ENCODE measurements around the gene DEFB119. TPM values are rescaled to one million over a fixed set of nuclear protein-coding genes. Genes with fewer than 3 reads are reported as not detected.

Gene DEFB119
- total RNA-seq, 1 experiment from 2014 or later, result not detected

GRCh38 chr20:31414381-31414780 lies 24.0 kb upstream of the DEFB119 start:
- ATAC-seq (no peak), DNase-seq (ENCODE audit: low spot score) (no peak)
- POLR2A ChIA-PET, result no interaction called here
- H3K36me3 Mint-ChIP-seq, result peaks cover 57% of the 10 kb centered on the region
- no peaks in the 10 kb centered on the region for H3K4me1 Mint-ChIP-seq
- H3K4me3 Mint-ChIP-seq, result no peak overlapping the region
- H3K9me3 Mint-ChIP-seq, result peaks cover 87% of the 10 kb centered on the region
- CTCF ChIA-PET, result no interaction called here
- H3K27me3 Mint-ChIP-seq (ENCODE audit: low read depth), result peaks cover 16% of the 10 kb centered on the region
- TF ChIP-seq GTF2I (CRISPR knock-in tag; conservative IDR thresholded peaks at IDR 0.05), result no peak
- no peak for TF ChIP-seq ZNF121 (CRISPR knock-in tag; IDR thresholded peaks at IDR 0.05)
- H3K27ac Mint-ChIP-seq, result no peak overlapping the region

DNA sequence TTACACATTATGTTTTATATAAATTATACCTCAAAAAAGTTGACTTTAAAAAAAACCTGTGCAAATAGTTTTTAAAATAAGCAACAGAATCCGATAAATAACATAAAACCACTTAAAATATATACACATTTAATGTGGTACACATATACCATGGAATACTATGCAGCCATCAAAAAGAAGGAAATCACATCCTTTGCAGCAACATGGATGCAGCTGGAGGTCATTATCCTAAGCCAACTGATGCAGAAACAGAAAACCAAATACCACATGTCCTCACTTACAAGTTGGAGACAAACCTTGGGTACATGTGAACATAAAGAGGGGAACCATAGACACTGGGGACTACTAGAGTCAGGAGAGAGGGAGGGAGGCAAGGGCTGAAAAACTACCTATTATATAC lies 19.6 kb upstream of the DEFB119 start:
- ATAC-seq, result no peak
- peaks cover 20% of the 10 kb centered on the region for H3K27me3 Mint-ChIP-seq (ENCODE audit: low read depth)
- H3K4me3 Mint-ChIP-seq, result no peak overlapping the region

GRCh38 chr20:31406115-31406514 lies 15.7 kb upstream of the DEFB119 start, which contains the start of gene DEFB121:
DEFB121 (minus strand) TSS chr20:31406215; CDS start chr20:31406152, 63 bp downstream.
- no peaks in the 10 kb centered on the region for H3K4me1 Mint-ChIP-seq
- POLR2A ChIA-PET, result no interaction called here
- H3K27ac Mint-ChIP-seq, result no peak within 1 kb of the TSS
- peaks cover 34% of the 10 kb centered on the region for H3K36me3 Mint-ChIP-seq
- CTCF ChIA-PET, result no interaction called here
- H3K4me3 Mint-ChIP-seq, result no peak within 1 kb of the TSS
- TF ChIP-seq, protein P1, sequence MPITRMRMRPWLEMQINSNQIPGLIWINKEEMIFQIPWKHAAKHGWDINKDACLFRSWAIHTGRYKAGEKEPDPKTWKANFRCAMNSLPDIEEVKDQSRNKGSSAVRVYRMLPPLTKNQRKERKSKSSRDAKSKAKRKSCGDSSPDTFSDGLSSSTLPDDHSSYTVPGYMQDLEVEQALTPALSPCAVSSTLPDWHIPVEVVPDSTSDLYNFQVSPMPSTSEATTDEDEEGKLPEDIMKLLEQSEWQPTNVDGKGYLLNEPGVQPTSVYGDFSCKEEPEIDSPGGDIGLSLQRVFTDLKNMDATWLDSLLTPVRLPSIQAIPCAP (CRISPR knock-in tag; IDR thresholded peaks at IDR 0.05), result no peak
- TF ChIP-seq SMAD3 (CRISPR knock-in tag; IDR thresholded peaks at IDR 0.05; ENCODE audit: borderline replicate concordance) (no peak), SOX15 (CRISPR knock-in tag; IDR thresholded peaks at IDR 0.05) (no peak), ZNF263 (CRISPR knock-in tag; IDR thresholded peaks at IDR 0.05; ENCODE audit: low read depth) (no peak), E2F4 (CRISPR knock-in tag; IDR thresholded peaks at IDR 0.05; ENCODE audit: borderline replicate concordance, low read depth) (no peak), GRHL2 (CRISPR knock-in tag; IDR thresholded peaks at IDR 0.05; ENCODE audit: insufficient replicate concordance, severe bottlenecking) (no peak), PREB (CRISPR knock-in tag; IDR thresholded peaks at IDR 0.05; ENCODE audit: borderline replicate concordance) (no peak), NR3C1 (CRISPR knock-in tag; conservative IDR thresholded peaks at IDR 0.05; ENCODE audit: low read depth) (no peak), NR2C2 (CRISPR knock-in tag; IDR thresholded peaks at IDR 0.05) (no peak)
- TF ChIP-seq, protein P2, sequence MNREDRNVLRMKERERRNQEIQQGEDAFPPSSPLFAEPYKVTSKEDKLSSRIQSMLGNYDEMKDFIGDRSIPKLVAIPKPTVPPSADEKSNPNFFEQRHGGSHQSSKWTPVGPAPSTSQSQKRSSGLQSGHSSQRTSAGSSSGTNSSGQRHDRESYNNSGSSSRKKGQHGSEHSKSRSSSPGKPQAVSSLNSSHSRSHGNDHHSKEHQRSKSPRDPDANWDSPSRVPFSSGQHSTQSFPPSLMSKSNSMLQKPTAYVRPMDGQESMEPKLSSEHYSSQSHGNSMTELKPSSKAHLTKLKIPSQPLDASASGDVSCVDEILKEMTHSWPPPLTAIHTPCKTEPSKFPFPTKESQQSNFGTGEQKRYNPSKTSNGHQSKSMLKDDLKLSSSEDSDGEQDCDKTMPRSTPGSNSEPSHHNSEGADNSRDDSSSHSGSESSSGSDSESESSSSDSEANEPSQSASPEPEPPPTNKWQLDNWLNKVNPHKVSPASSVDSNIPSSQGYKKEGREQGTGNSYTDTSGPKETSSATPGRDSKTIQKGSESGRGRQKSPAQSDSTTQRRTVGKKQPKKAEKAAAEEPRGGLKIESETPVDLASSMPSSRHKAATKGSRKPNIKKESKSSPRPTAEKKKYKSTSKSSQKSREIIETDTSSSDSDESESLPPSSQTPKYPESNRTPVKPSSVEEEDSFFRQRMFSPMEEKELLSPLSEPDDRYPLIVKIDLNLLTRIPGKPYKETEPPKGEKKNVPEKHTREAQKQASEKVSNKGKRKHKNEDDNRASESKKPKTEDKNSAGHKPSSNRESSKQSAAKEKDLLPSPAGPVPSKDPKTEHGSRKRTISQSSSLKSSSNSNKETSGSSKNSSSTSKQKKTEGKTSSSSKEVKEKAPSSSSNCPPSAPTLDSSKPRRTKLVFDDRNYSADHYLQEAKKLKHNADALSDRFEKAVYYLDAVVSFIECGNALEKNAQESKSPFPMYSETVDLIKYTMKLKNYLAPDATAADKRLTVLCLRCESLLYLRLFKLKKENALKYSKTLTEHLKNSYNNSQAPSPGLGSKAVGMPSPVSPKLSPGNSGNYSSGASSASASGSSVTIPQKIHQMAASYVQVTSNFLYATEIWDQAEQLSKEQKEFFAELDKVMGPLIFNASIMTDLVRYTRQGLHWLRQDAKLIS (CRISPR knock-in tag; IDR thresholded peaks at IDR 0.05; ENCODE audit: borderline replicate concordance), result no peak
- no peak for ATAC-seq
- H3K9me3 Mint-ChIP-seq, result peaks cover 39% of the 10 kb centered on the region
- DNase-seq (ENCODE audit: low spot score), result no peak
- peaks cover 5% of the 10 kb centered on the region for H3K27me3 Mint-ChIP-seq (ENCODE audit: low read depth)

More for the DNA sequence above, 19.6 kb upstream of the DEFB119 start:
- H3K9me3 Mint-ChIP-seq, result peaks cover 77% of the 10 kb centered on the region
- peaks cover 57% of the 10 kb centered on the region for H3K36me3 Mint-ChIP-seq
- POLR2A ChIA-PET, result no interaction called here
- CTCF ChIA-PET, result no interaction called here
- H3K4me1 Mint-ChIP-seq, result no peaks in the 10 kb centered on the region
- no peak for DNase-seq (ENCODE audit: low spot score)
- TF ChIP-seq ZMAT4 (CRISPR knock-in tag; IDR thresholded peaks at IDR 0.05) (no peak), ZNF281 (CRISPR knock-in tag; IDR thresholded peaks at IDR 0.05) (no peak), GABPB1 (CRISPR knock-in tag; IDR thresholded peaks at IDR 0.05) (no peak)
- H3K27ac Mint-ChIP-seq, result no peak overlapping the region
